HCT116 (cell line): Measurements from ENCODE around the gene SPATA7. TPM values are rescaled to one million over a fixed set of nuclear protein-coding genes. Genes with fewer than 3 reads are reported as not detected.

Experiments
- ATAC-seq: fragments of 200-7000 bp; cut with Tn5 transposase; 2 replicates; pipeline ENCODE4 v1.9.1; 2020; ENCODE audit warnings: mild to moderate bottlenecking, moderate library complexity
- BruUV-seq: library from RNA; stranded (reverse); fragments of 400-500 nt; replicated peaks from 2 replicates; lab custom pipeline; 2021; lab: Mats Ljungman, UMichigan
- CTCF ChIA-PET: fragments of 300-600 bp; sonication (Branson Sonifier 250); formaldehyde crosslinking; loops from one replicate; lab custom pipeline; 2021; ENCODE audit warnings: antibody characterized with exemption; lab: Charles Lee
- POLR2A ChIA-PET: fragments of 300-600, 350-600 bp; sonication (Branson Sonifier 250); formaldehyde crosslinking; loops from one replicate; lab custom pipeline; 2021; ENCODE audit warnings: antibody characterized with exemption; lab: Charles Lee
- RAD21 ChIA-PET, 2 experiments: fragments of 300-600 bp; sonication (Branson Sonifier 250); formaldehyde crosslinking; loops; one replicate each; lab custom pipeline; 2023; ENCODE audit warnings: low total read pairs in 2 of 2; ENCODE audit not compliant: uncharacterized antibody in 2 of 2, unreplicated experiment in 2 of 2, low non-redundant PET in 1 of 2; lab: Charles Lee
- DNase-seq: peaks from one replicate; pipeline ENCODE4 v3.0.0-alpha.2; 2010; ENCODE audit warnings: low read depth, low spot score
- H2AFZ ChIP-seq: fragments of 200-600 bp; shearing (Covaris generic), sonication (generic); 2 replicates; pipeline ENCODE4 v1.6.1; 2017; ENCODE audit warnings: low read depth, mixed run types, mixed read lengths, antibody characterized with exemption, low read length; ENCODE audit not compliant: poor library complexity, severe bottlenecking
- H3K27ac ChIP-seq: 2 replicates; pipeline ENCODE4 v1.5.1; 2012; ENCODE audit warnings: low read depth, low read length
- H3K27me3 ChIP-seq: fragments of 200-600 bp; sonication (generic); 2 replicates; pipeline ENCODE4 v1.6.1; 2016; ENCODE audit warnings: mixed run types, low read length, mixed read lengths; ENCODE audit not compliant: insufficient read depth
- H3K36me3 ChIP-seq, 2 experiments: fragments of 200-500 bp in 1 of 2; fragments of 200-600 bp in 1 of 2; sonication (Bioruptor generic) in 1 of 2; sonication (generic) in 1 of 2; 2 replicates each; pipeline versions ENCODE4 v1.5.1 to v1.6.1; 2014 to 2016; ENCODE audit warnings: low read length in 2 of 2, inconsistent platforms in 1 of 2, mixed read lengths in 1 of 2, mixed run types in 1 of 2; ENCODE audit not compliant: insufficient read depth in 2 of 2, control insufficient read depth in 1 of 2
- H3K4me1 ChIP-seq, 2 experiments: fragments of 200-600 bp in 1 of 2; sonication (generic) in 1 of 2; 2 replicates each; pipeline versions ENCODE4 v1.5.1 to v1.6.1; 2012 to 2017; ENCODE audit warnings: low read length in 2 of 2, inconsistent platforms in 1 of 2, mild to moderate bottlenecking in 1 of 2, mixed read lengths in 1 of 2, mixed run types in 1 of 2, moderate library complexity in 1 of 2; ENCODE audit not compliant: insufficient read depth in 2 of 2, control insufficient read depth in 1 of 2
- H3K4me2 ChIP-seq: fragments of 200-600 bp; sonication (generic); 2 replicates; pipeline ENCODE4 v1.6.1; 2017; ENCODE audit warnings: mixed run types, low read length, mixed read lengths
- H3K4me3 ChIP-seq, 2 experiments: fragments of 200-600 bp in 1 of 2; sonication (generic) in 1 of 2; replicated peaks in 1 of 2; 2 replicates each; pipeline ENCODE4 v1.5.1; 2011 to 2016; ENCODE audit warnings: low read length in 2 of 2, control low read depth in 1 of 2, low read depth in 1 of 2, mild to moderate bottlenecking in 1 of 2, mixed read lengths in 1 of 2, mixed run types in 1 of 2
- H3K79me2 ChIP-seq: fragments of 200-600 bp; sonication (generic); 2 replicates; pipeline ENCODE4 v1.6.1; 2017; ENCODE audit warnings: mild to moderate bottlenecking, mixed run types, low read length, moderate library complexity, mixed read lengths; ENCODE audit not compliant: insufficient read depth
- H3K9ac ChIP-seq: fragments of 200-600 bp; sonication (generic); 2 replicates; pipeline ENCODE4 v1.6.1; 2016; ENCODE audit warnings: low read length, mixed read lengths
- H3K9me2 ChIP-seq: fragments of 200-600 bp; sonication (generic), shearing (Covaris generic); 2 replicates; pipeline ENCODE4 v1.6.1; 2017; ENCODE audit warnings: mixed run types, mild to moderate bottlenecking, moderate library complexity; ENCODE audit not compliant: insufficient read depth
- H3K9me3 ChIP-seq, 2 experiments: fragments of 200-500 bp in 1 of 2; fragments of 200-600 bp in 1 of 2; sonication (Bioruptor generic) in 1 of 2; sonication (generic) in 1 of 2; 2 replicates each; pipeline ENCODE4 v1.6.1; 2014 to 2017; ENCODE audit warnings: low read length in 2 of 2, mixed read lengths in 2 of 2, inconsistent platforms in 1 of 2, low read depth in 1 of 2, mild to moderate bottlenecking in 1 of 2, mixed run types in 1 of 2, moderate library complexity in 1 of 2; ENCODE audit not compliant: control insufficient read depth in 1 of 2, insufficient read depth in 1 of 2
- H4K20me1 ChIP-seq: fragments of 200-600 bp; sonication (generic), shearing (Covaris generic); 2 replicates; pipeline ENCODE4 v1.6.1; 2017; ENCODE audit warnings: mixed run types, mild to moderate bottlenecking, moderate library complexity; ENCODE audit not compliant: insufficient read depth
- ATF3 ChIP-seq: IDR thresholded peaks from 2 replicates; pipeline ENCODE4 v1.6.1; 2012
- CEBPB ChIP-seq: IDR thresholded peaks from 2 replicates; pipeline ENCODE4 v1.6.1; 2012; ENCODE audit warnings: low read depth
- EGR1 ChIP-seq: IDR thresholded peaks from 2 replicates; pipeline ENCODE4 v1.6.1; 2012; ENCODE audit warnings: low read depth
- ELF1 ChIP-seq: IDR thresholded peaks from 2 replicates; pipeline ENCODE4 v1.6.1; 2012; ENCODE audit warnings: low read depth, borderline replicate concordance
- EZH2phosphoT487 ChIP-seq: fragments of 200-600 bp; IDR thresholded peaks from 2 replicates; pipeline ENCODE4 v1.6.1; 2018; ENCODE audit warnings: antibody characterized with exemption, borderline replicate concordance
- FOSL1 ChIP-seq: IDR thresholded peaks from 2 replicates; pipeline ENCODE4 v1.6.1; 2012; ENCODE audit warnings: low read depth
- MAX ChIP-seq: IDR thresholded peaks from 2 replicates; pipeline ENCODE4 v1.6.1; 2012
- POLR2A ChIP-seq: IDR thresholded peaks from 2 replicates; pipeline ENCODE4 v1.7.0; 2011; ENCODE audit warnings: borderline replicate concordance; ENCODE audit not compliant: insufficient read depth, insufficient read length; ENCODE audit errors: extremely low read depth
- POLR2AphosphoS5 ChIP-seq: IDR thresholded peaks from 2 replicates; pipeline ENCODE4 v1.6.1; 2011; ENCODE audit warnings: mild to moderate bottlenecking, low read depth, low read length, moderate library complexity
- REST ChIP-seq: IDR thresholded peaks from 2 replicates; pipeline ENCODE4 v1.6.1; 2012; ENCODE audit warnings: low read depth
- SP1 ChIP-seq: IDR thresholded peaks from 2 replicates; pipeline ENCODE4 v1.6.1; 2012; ENCODE audit warnings: low read depth
- TCF7L2 ChIP-seq: IDR thresholded peaks from 2 replicates; pipeline ENCODE4 v1.7.0; 2011; ENCODE audit warnings: borderline replicate concordance, inconsistent platforms; ENCODE audit not compliant: insufficient read depth, insufficient read length; ENCODE audit errors: extremely low read depth
- ZBTB33 ChIP-seq: IDR thresholded peaks from 2 replicates; pipeline ENCODE4 v1.6.1; 2011; ENCODE audit warnings: mild to moderate bottlenecking, low read length, moderate library complexity; ENCODE audit not compliant: insufficient replicate concordance; ENCODE audit errors: extremely low read depth
- intact Hi-C: fragments of 100-400 bp; cut with micrococcal nuclease; formaldehyde crosslinking; loops from 2 replicates; pipeline ENCODE4 v1.10.0; 2022
- total RNA-seq: library from RNA; stranded (reverse); gene quantifications from one replicate; pipeline ENCODE4 v1.2.1, GENCODE V29; 2021; ENCODE audit not compliant: unreplicated experiment

The SPATA7 gene
- total RNA-seq, 1 experiment from 2014 or later = 6.2 TPM

GRCh38 chr14:88470542-88471440 is 85.3 kb downstream of the SPATA7 start:
- no peak for TF ChIP-seq POLR2A
- TF ChIP-seq POLR2AphosphoS5 = no peak
- TF ChIP-seq MAX = no peak
- TF ChIP-seq ATF3 = no peak
- TF ChIP-seq CEBPB = no peak
- no peak for TF ChIP-seq TCF7L2
- no peak for TF ChIP-seq EZH2phosphoT487
- H3K27me3 ChIP-seq = no peaks in the 10 kb centered on the region
- no peaks in the 10 kb centered on the region for H3K9me2 ChIP-seq
- H3K79me2 ChIP-seq = no peaks in the 10 kb centered on the region
- H2AFZ ChIP-seq = no peak overlapping the region
- CTCF ChIA-PET = no interaction called here
- H3K4me1 ChIP-seq = no peaks in the 10 kb centered on the region
- no TSS peak for BruUV-seq
- H3K36me3 ChIP-seq = no peaks in the 10 kb centered on the region
- no peaks in the 10 kb centered on the region for H3K9me3 ChIP-seq
- H3K9ac ChIP-seq = no peak overlapping the region
- intact Hi-C loops = no loop called here
- H3K4me3 ChIP-seq = no peak overlapping the region
- H4K20me1 ChIP-seq = no peaks in the 10 kb centered on the region
- H3K27ac ChIP-seq = no peak overlapping the region
- DNase-seq = no peak
- no peak for ATAC-seq
- POLR2A ChIA-PET = no interaction called here
- RAD21 ChIA-PET = no interaction called here
- no peak overlapping the region for H3K4me2 ChIP-seq

- intact Hi-C loops = no loop called here
- ChIA-PET POLR2A (no interaction called here), CTCF (no interaction called here), RAD21 (interaction anchor here in 1 of 2 experiments (0.6 kb wide), 1 partner anchor 374 kb away, joined by 3 read pairs; no protein-coding TSS in a partner anchor)
- H3K4me3 ChIP-seq = no peak overlapping the region
- no peak overlapping the region for H3K9ac ChIP-seq
- no peaks in the 10 kb centered on the region for H3K27me3 ChIP-seq
- no peaks in the 10 kb centered on the region for H3K79me2 ChIP-seq
- H3K9me3 ChIP-seq = no peaks in the 10 kb centered on the region
- no peaks in the 10 kb centered on the region for H3K9me2 ChIP-seq
- no peak overlapping the region for H2AFZ ChIP-seq
- ATAC-seq (no peak), DNase-seq (no peak)
- no peaks in the 10 kb centered on the region for H4K20me1 ChIP-seq
- no peak overlapping the region for H3K4me2 ChIP-seq
- no peaks in the 10 kb centered on the region for H3K4me1 ChIP-seq
- no peaks in the 10 kb centered on the region; a peak in 1 of 4 replicates for H3K36me3 ChIP-seq
- no peak overlapping the region for H3K27ac ChIP-seq
- BruUV-seq = no TSS peak
- no peak for TF ChIP-seq POLR2AphosphoS5
- TF ChIP-seq SP1 = no peak
- TF ChIP-seq REST = no peak
- no peak for TF ChIP-seq FOSL1
- TF ChIP-seq EGR1 = no peak
- no peak for TF ChIP-seq ELF1
- TF ChIP-seq ZBTB33 = no peak
Measured at GRCh38 chr14:88473791-88474190, 88.3 kb downstream of the SPATA7 start.
